ENCODE measurements around the gene ATXN7.

Gene ATXN7

DNA sequence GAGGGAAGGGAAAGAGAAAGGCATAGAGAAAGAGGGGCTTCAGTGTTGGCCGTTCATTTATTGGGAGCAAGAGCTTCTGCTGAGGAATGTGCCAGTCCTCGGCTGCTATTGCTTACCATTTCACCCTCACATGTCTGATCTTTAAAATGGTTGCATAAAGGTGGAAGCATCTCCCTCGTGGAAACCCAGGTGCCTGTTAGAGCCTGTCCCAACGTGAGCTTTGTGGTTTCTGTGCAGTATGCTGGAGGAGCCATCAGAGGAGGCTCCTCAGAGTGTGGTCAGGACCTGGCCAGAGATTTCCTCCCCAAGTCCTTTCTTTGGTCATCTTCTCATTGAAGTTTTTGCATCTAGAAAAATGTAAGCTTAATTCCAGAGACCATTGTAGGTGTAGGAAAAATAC, 125.3 kb downstream of the ATXN7 start:
- no peak for DNase-seq (ENCODE audit: low read depth)

DNA sequence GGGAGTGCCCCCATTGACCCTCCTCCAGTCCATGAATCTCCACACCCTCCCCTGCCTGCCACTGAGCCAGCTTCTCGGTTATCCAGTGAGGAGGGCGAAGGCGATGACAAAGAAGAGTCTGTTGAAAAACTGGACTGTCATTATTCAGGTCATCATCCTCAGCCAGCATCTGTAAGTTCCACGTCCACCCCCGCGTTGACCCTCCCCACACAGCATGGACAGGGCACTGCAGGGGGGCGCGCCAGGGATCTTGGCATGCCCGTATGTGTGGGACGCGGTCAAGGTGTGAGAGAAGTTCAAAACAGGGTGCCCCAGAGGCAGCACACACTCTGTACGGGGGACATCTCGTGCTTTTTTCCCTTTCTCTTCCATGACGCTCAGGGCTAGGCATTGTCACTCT, 126.5 kb downstream of the ATXN7 start:
- DNase-seq (ENCODE audit: low read depth) = no peak

DNA sequence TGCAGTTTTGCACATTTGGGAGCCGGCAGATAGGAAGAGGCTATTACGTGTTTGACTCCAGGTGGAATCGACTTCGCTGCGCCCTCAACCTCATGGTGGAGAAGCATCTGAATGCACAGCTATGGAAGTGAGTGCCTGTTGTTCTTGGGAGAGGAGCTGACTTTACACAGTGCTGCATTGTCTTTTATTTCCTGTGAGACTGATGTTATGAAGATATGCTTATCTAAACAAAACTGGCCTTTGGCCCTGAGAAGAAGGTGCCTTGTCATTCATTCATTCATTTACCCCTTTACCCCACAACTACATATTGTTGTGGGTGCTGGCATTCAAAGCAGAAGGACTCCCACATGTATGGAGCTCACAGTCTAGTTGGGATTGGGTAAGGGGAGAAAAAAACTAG, 127.1 kb downstream of the ATXN7 start:
- DNase-seq (ENCODE audit: low read depth) = no peak

DNA sequence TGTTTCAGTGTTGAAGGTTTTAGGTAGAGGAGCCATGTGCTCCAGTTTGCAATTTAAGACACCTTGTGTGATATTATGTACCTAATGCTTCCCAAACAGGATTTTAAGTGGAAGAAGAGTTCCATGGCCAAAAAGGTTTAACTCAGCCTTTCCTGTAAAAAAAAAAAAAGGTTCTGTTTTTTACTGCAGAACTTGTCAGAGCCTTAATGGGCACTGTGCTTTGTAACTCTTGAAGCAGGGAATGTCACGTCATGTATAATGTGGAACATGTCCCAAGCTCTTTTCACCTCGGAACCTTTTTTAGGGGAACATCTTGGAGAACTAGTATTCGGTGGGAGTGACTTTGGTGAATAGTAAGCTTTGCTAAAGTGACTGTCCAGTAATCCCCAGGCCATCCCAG, 128.0 kb downstream of the ATXN7 start:
- DNase-seq (ENCODE audit: low read depth) = no peak

DNA sequence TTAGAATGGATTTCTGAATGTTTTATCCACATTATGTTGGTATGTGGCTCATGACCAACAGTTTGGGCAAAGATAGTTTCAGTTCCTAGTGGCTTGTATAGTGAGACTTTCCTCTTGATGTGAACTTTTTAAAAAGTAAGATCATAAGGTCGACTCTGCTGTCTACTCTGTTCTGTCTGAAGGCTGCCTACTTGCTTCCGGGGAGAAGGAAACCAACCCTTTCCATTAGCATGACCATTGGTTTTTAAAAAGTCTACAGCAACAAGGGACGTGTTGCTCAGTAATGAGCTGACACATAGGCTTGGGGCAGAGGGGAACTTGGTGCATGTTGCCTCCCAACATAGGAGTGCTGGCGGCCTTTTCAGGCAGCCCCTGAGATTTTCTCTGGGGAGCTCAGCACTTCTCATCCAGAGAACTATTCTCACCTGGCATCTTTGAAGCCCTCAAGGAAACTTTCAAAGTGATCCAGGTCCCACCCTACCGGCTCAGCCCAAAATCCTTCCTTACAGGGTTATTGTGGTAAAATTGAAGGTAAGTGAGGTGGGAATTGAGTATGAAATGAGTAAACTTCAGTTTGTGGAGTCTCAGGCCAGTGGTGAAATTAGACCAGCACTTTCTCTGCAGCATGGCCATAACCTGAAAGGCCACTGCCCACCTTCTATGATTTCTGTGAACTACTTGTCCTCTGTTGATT, 129.0 kb downstream of the ATXN7 start:
- DNase-seq (ENCODE audit: low read depth) = no peak

DNA sequence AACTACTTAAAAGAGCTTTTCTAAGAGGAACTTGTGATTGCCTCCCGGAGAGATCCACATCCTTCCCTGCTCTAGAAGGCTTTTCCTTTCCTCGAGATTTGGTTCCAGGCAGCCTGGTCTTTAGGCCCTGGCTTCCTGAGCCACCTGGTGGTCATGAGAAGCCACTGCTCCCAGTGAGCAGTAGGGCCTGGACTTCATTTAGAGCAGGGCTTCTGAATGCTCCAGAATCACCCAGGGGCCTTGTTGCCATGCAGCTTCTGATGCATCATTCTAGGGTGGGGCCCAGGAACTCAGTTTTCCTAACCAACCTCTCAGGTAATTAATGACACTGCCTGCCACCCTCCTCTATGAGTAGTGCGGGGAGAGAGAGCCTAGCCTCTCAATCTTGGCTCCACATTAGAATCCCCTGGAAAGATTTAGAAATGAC, 130.0 kb downstream of the ATXN7 start:
- peak; percentile 30 for DNase-seq (ENCODE audit: low read depth)

DNA sequence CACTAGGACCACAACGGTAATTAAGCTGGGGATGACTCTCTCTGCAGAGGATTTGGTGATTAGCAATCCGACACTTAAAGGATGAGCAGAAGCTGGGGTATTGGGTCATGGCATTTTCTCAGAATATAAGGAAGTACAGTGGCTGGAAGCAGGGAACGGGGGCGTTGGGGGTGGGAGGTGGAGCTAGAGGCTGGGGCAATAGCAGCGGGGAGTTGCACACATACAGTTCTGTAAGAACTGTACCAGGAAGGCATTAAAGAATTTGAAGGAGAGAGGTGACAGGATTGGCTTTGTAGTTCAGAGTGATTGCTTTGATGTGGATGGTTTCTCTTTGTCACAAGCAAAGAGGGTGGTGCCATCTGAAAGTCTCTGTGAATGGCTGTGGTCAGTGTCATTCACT, 131.4 kb downstream of the ATXN7 start:
- DNase-seq (ENCODE audit: low read depth) = no peak

DNA sequence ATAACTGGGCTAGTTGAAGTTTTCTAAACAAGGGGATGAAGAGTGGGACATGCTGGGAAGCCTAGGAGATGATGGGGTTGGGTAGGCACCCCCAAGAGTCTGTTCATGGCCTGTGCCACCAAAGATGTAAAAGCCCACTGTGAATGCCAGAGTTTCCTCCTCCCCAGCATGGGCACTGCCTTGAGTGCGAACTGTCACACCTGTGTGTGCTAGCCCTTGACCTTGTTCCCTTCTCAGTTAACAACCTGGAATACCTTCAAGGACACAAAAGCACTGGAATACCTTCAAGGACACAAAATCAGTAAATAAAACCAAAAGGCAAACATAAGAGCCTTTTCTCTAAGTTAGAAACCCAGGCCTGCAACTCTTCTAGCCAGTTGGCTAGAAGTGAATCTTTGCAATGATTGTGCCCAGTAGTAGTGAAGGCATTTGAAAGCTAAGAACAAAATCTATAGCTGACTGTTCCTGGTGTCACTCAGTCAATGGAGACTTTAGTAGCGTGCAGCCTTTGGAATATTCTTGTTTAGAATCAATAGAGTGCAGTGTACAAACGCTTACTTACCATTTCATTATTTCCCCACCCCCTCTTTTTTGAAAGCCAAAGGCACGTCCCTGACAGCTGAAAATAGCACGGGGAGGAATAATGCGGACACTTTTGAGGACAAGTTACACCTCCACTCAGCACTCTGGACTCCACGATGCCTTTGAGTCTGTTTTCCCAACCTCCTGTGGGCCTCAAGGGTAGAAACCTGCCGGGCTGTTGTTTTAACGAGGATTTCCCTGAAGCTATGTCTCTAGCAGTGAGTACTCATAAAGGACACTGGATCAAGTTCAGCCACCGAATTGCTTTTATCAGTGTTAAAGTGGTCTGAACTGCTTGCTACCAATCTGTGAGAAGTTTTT, 135.4 kb downstream of the ATXN7 start:
- DNase-seq (ENCODE audit: low read depth) = no peak

DNA sequence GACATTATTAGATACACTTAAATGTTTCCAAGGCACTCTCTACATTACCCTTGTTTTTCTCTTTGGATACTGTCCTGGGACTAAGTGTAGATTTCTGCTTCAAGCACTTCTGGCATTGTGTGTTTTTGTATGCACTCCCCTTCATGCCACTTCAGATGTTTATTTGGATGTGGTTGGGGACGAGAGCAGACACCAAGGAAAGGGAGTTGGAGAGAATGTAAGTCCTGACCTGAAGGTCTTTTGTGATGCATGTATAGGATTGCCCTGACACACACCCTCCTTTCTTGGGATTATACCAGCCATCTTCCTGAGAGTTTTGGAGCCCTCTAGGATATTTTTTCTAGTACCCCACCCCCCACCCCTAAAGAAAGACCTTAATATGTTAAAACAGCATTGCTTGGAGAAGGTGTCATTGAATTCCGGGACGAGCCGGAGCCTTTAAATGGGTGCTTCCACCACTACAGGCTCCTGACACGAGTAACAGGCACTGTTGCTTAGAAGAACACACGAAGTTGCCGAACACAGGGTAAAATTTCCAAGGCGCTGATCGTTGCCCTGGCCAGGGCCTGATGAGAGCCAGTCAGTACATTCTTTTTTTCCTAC, 136.9 kb downstream of the ATXN7 start:
- no peak for DNase-seq (ENCODE audit: low read depth)

DNA sequence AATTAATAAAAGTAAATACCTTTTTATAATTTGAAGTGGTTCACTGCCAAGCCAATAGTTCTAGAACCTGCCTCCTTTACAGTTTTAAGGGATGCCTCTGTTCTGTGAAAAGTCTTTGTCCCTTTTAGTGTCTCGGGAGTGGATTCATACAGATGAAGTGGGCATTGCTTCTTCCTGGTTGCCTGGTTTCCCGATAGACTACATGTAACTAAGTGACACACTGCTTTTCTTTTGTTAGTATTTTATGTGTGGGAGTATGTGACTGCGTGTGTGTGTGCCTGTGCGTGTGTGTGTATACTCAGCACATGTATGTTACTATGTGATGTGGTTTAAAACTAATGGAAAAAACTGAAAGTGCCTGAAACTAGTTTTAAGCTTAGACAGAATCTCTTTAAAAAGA, 138.6 kb downstream of the ATXN7 start:
- no peak for DNase-seq (ENCODE audit: low read depth)

DNA sequence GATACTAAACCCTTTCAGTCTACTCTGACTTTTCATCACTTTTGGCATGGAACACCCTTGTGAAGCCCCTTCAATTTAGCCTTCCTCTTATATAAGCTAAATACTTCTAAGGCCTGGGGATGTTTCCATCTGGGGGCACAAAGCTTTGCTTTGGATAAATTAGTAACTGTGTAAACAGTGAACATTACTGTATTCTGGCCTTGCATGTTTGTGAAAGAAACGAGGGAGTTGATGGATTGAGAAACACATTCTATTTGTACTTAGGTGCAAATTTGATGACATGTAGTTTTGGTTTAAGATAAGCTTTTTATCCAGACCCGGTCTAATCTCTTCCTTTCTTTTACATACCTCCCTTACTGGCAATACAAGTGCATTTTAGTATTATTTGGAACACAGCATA, 139.9 kb downstream of the ATXN7 start:
- no peak for DNase-seq (ENCODE audit: low read depth)

DNA sequence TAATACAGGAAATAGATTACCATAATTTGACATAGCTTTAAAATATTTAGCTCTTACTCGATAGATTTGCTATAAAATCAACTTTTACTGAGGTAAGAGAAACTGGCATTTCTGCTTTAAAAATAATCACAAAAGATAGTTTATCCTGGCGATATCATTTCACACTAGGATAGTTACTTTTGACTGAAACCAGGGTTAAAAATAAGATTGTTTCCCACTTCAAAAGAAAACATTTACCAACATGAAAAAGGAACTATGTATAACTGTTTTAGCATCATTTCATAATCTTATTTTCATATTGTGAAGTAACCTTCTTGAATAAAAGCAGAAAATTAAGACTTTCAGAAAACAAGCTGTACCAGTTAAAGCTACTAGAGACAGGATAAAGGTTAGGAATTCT, 144.3 kb downstream of the ATXN7 start:
- no peak for DNase-seq (ENCODE audit: low read depth)

DNA sequence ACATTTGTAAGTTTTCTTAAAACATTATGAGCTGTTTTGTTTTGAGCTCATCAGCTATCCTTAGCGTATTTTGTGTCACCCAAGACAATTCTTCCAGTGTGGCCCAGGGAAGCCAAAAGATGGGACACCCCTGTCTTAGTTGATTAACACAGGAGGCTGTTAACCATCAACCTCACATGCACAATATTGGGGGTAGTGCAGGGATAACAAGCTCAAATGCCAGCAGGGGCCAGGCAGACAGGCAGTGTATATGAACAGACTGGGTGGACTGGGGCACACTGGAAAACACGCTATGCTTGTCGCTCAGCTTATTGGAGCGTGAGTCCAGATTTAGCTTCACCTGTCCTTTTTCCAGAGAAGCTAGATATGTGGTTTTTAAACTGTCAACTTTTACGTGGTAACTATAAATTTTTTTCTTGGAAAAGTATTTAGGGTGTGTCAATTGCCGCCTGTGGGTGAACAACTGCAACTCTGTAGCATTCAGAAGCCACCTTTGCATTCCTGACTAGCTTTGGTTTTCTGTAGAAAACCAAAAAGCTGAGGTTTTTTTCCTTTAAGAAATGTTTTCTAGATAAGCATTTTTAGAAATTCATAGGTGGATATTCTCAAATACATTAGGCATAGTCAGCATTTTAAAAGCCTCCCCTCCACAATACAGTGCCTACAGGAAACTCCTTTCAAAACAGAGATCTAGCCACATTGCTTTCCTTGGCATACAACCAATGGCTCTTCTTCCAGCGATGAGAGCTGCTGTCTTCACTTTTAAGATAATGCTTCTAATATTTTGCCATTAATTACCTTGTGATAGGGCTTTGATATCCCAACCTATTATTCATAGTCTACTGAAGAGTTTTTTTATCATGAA, 145.1 kb downstream of the ATXN7 start:
- DNase-seq (ENCODE audit: low read depth) = no peak

DNA sequence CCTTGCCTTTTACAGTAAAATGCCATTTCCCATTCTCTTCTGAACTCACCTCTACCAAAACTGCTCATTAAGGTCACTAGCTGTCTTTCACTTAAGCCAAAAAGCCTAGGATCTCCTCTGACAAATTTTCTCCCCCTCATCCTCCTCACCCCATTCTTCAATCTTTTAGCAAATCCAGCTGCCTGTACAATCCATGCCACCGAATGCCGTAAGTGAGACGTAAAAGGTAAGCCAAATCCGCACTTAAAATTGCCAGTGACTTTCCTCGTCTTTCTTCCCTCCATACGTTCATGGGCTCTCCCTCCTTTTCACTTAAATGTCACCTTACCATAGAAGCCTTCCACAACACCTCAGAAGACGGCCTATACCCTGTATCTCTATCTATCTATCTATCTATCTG, 145.9 kb downstream of the ATXN7 start:
- DNase-seq (ENCODE audit: low read depth) = no peak

DNA sequence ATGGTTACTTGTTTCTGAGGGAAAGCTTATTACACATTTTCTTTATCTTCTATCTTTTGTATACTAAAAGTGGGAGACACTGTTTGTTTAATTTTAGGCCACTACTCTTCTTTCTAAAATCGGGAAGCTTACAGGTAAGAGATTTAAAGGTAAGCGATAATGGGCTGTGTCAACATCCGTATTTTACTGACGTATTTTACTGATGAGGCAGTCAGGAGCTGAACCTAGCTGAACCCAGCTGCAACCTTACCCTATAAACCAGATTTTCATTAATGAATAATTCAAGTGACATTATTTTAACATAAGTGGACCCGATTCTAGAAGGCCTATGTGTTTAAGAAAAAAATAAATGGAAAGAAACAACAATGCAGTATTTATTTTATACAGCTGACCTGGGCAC, 146.5 kb downstream of the ATXN7 start:
- no peak for DNase-seq (ENCODE audit: low read depth)

DNA sequence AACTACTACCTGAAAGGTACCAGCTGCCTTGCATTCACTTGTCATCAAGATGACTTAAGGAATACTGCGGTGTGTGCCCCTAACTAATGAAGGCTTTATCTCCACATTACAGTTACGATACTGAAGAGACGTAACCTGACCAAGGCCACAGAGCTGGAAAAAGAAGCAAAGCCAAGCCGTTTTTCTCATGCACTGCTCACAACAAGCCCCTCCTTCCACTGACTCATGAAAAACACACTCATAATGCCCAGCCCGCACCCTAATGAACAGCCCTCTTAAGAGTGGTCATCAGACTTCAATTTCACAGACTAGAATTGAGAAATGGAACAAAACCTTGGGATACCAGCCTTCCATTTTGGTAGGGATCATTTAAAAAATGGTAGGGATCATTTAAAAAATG, 148.0 kb downstream of the ATXN7 start:
- DNase-seq (ENCODE audit: low read depth) = no peak

DNA sequence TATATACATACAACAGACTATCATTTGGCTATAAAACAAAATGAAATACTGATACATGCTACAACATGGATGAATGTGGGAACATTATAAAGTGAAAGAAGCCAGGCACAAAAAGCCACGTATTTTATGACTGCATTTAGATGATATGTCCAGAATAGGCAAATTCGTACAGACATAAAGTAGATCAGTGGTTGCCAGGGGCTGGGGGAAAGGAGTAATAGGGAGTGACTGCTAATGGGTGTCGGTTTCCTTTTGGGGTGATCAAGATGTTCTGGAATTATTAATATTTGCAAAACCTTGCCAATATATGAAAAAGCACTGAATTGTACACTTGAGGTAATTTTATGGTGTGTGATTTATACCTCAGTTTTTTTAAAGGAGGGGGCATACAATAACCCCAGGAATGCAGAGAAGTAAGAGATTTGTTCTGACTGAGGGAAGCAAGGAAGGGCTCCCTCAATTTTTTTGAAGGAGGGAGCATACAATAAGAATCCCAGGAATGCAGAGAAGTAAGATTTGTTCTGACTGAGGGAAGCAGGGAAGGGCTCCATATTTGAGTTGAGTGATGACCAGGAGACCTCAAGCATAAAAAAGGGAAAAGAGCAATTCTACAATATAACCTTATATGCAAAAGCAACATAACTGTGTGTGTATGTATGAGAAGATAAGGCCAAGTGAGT, 153.4 kb downstream of the ATXN7 start:
- DNase-seq (ENCODE audit: low read depth) = no peak

DNA sequence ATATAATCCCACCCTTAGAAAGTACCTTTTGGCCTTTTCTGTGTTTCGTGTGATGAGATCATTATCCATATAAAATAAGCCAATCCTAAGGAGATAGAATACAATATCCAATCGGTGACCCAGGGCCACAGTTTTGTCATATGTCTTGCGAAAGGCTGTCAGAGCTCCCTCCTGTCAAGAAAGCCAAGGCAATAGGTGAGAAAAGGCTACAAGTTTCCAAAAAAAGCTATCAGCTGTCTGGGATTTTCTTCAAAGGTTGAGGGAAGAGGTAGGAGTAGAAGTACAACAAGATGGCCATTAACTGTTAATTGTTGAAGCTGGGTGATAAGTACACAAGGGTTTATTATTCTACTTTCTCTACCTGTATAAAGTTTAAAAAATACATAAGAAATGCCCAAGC, 155.6 kb downstream of the ATXN7 start:
- DNase-seq (ENCODE audit: low read depth) = no peak

DNA sequence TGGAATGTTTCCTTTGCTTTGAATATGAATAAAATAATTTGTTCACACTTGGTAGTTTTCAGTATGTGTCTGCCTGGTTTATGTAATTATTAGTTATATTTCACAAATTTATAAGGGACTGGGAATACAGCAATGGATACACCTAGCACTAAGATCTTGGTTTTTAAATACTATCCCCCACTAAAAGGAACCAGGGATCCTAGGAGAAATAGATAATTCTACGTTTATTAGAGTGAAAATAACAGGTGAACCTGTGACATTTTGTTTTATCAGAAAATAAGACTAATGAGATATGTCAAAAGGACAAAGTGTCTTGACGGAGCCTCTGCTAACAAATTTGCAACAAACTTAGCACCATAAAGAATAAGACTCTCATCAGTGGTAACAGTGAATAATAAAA, 156.2 kb downstream of the ATXN7 start:
- DNase-seq (ENCODE audit: low read depth) = no peak

DNA sequence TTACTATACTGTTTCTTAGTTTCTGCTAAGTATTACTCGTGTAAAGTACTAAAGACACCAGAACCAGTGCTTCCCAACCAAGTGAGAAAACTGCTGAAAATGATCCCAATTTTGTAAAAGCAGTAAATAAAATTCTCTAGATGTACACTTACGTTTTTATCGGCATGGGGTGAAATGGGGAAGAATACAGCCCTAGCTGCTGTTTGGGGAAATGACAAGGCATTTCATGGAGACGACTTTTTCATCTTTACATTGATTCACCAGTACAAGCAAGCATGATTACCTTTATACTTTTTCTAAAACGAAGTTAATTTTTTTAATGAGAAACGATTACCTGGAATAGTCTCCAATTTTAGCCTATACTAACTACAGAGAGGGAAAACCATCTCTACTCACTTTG, 158.3 kb downstream of the ATXN7 start:
- DNase-seq (ENCODE audit: low read depth) = no peak

DNA sequence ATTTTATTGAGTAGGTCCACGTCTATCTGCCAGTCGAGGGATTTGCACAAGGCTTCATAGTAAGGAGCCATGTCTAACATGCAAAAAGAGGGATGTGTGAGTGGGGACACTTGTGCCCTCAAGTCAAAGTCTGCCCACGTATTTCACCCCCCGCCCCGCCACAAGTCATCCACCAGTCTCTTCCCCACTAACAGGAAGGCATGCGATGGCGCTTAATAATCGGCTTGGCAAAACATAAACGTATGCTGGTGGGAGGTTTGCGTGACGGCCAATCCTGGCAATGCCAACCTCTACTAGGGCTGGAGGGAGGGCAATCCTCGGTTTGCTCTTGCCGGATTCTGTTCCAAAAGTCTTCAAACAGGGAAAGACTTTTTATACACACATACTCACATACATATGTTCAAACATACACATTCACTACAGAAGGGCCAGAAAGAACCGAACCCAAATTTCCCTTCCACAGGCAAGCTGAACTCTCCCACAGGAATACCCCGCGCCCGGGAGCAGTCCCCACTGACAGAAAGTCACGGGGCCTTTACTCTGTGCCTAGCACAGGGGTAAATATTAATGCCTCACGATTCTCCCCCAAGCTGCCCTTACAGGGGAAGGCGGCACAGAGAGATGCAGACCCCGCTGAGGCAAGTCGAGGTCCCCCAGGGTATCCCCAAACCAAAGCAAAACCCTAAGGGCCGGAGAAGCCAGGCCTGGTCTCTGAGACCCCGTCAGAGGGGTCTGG, 159.0 kb downstream of the ATXN7 start:
- DNase-seq (ENCODE audit: low read depth) = no peak
